Right cardiac atrium (tissue), 5 donors: ENCODE results near the gene STXBP4. TPM values are rescaled to one million over a fixed set of nuclear protein-coding genes. Genes with fewer than 3 reads are reported as not detected.

ENCODE experiments used
- ATAC-seq, 2 donors: fragments of 200-7000 bp; cut with Tn5 transposase; one replicate each; pipeline versions ENCODE4 v1.8.0 to v1.9.1; 2020; ENCODE audit warnings: moderate library complexity in 2 of 2, mild to moderate bottlenecking in 1 of 2
- DNase-seq, 3 donors: peaks; one replicate each; pipeline ENCODE4 v3.0.0-alpha.2; 2020
- H3K27ac ChIP-seq: one replicate; pipeline ENCODE4 v1.5.1; 2013; ENCODE audit warnings: mild to moderate bottlenecking, low read length, control low read depth, moderate library complexity
- H3K27me3 ChIP-seq: one replicate; pipeline ENCODE4 v1.6.1; 2013; ENCODE audit not compliant: control insufficient read depth, insufficient read depth
- H3K4me1 ChIP-seq: one replicate; pipeline ENCODE4 v1.6.1; 2013; ENCODE audit warnings: low read length; ENCODE audit not compliant: control insufficient read depth, insufficient read depth
- H3K4me3 ChIP-seq: one replicate; pipeline ENCODE4 v1.5.1; 2013; ENCODE audit warnings: low read length, control low read depth
- H3K9me3 ChIP-seq: one replicate; pipeline ENCODE4 v1.6.1; 2013; ENCODE audit warnings: low read length; ENCODE audit not compliant: control insufficient read depth
- WGBS: extraction: QIAGEN DNeasy Blood & Tissue Kit; methylation state at CpG from one replicate; pipeline ENCODE4 v1.1.7; 2013; 5-methylcytosine and 5-hydroxymethylcytosine counted together
- intact Hi-C, 4 donors: fragments of 100-400 bp; cut with DNase I; formaldehyde crosslinking; loops; one replicate each; pipeline versions ENCODE4 v1.11.0 to v1.14.0; 2022 to 2023
- polyA plus RNA-seq: library from polyadenylated mRNA; stranded (reverse); fragments of 200-250 nt; gene quantifications from one replicate; pipeline ENCODE4 v1.2.3, GENCODE V29; 2013
- total RNA-seq, 4 donors: library from RNA; stranded (reverse); fragmentation: NEBNext Ultra II Directional; extraction: Animal tissue kit (Norgen Biotek cat#: 25700); gene quantifications; one replicate each; pipeline ENCODE4 v1.2.1, GENCODE V29; 2021
- donor health status: healthy with polysubstance abuse.
- donor health status: DM: no; HTN: yes; CAD: no.
- donor health status: DM: no; HTN: no; CAD: no.
- donor health status: DM: no; HTN: yes; CAD: no; lungs with severe emphysema.
- donor health status: DM: yes; HTN: yes; CAD: no.

STXBP4 gene
- total and polyA plus RNA-seq, 5 donors = 2.6 to 10.8 (median 9.4) TPM

- no peak overlapping the region for H3K4me3 ChIP-seq
- intact Hi-C loops = no loop called here
- no peak for ATAC-seq
These were observed 23.8 kb upstream of the STXBP4 start for GRCh38 chr17:54944796-54945195.

DNA sequence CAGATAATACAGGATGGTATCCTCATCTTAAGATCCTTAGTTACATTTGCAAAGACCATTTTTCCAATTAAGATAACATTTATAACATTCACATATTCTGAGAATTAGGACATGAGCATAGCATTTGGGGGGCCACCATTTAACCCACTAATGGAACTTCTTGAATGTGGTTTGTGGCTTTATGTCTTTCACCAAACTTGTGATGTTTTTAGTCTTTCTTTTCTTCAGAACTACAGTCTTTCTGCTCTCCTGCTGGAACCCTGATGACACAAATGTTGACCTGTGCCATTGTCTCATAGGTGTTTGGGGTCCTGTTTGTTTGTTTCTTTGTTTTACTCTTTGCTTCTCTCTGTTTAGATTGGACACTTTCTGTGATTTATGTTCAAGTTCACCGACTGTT, 23.3 kb upstream of the STXBP4 start:
- WGBS = 63% methylated on average over 1 of the region's 1 CpG
- H3K9me3 ChIP-seq = no peaks in the 10 kb centered on the region
- H3K4me1 ChIP-seq = no peaks in the 10 kb centered on the region
- no peak overlapping the region for H3K4me3 ChIP-seq
- H3K27ac ChIP-seq = no peak overlapping the region
- H3K27me3 ChIP-seq = no peaks in the 10 kb centered on the region
- ATAC-seq (no peak), DNase-seq (no peak)
- intact Hi-C loops = no loop called here

More at GRCh38 chr17:54944796-54945195, 23.8 kb upstream of the STXBP4 start:
- 70% methylated on average over 1 of the region's 1 CpG for WGBS
- Histone ChIP-seq H3K9me3 (no peaks in the 10 kb centered on the region), H3K4me1 (no peaks in the 10 kb centered on the region), H3K27me3 (no peaks in the 10 kb centered on the region), H3K27ac (no peak overlapping the region)
- DNase-seq = no peak

DNA sequence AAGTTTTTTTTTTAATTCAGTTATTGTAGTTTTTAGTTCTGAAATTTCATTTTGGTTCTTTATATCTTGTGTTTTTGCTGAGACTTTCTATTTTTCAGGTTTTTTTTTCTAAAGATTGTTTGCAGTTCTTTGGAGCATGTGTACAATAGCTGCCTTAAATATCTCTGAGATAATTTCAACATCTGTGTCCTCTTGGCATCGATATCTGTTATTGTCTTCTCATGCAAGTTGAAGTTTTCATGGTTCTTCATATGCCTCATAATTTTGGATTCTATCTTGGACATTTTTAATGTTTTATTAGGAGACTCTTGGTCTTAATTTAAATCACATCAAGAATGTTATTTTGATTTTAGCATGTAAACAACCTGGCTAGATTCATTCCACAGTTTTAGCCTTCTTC, 22.9 kb upstream of the STXBP4 start:
- no peaks in the 10 kb centered on the region for H3K27me3 ChIP-seq
- DNase-seq (no peak), ATAC-seq (no peak)
- intact Hi-C loops = no loop called here
- no peak overlapping the region for H3K27ac ChIP-seq
- 80% methylated on average over 1 of the region's 1 CpG for WGBS
- no peak overlapping the region for H3K4me3 ChIP-seq
- no peaks in the 10 kb centered on the region for H3K9me3 ChIP-seq
- H3K4me1 ChIP-seq = no peaks in the 10 kb centered on the region

GRCh38 chr17:54947396-54947795, 21.2 kb upstream of the STXBP4 start:
- 89% methylated on average over 2 of the region's 2 CpGs for WGBS
- intact Hi-C loops = no loop called here

GRCh38 chr17:54948380-54948779, 20.2 kb upstream of the STXBP4 start:
- no peak overlapping the region for H3K4me3 ChIP-seq
- WGBS = 66% methylated on average over 5 of the region's 5 CpGs
- no peaks in the 10 kb centered on the region for H3K4me1 ChIP-seq
- no peak overlapping the region for H3K27ac ChIP-seq
- intact Hi-C loops = no loop called here
- H3K9me3 ChIP-seq = no peaks in the 10 kb centered on the region
- H3K27me3 ChIP-seq = no peaks in the 10 kb centered on the region
- DNase-seq = no peak
- no peak for ATAC-seq

More at GRCh38 chr17:54947396-54947795, 21.2 kb upstream of the STXBP4 start:
- ATAC-seq = no peak
- Histone ChIP-seq H3K9me3 (no peaks in the 10 kb centered on the region), H3K4me1 (no peaks in the 10 kb centered on the region), H3K4me3 (no peak overlapping the region), H3K27ac (no peak overlapping the region), H3K27me3 (no peaks in the 10 kb centered on the region)
- no peak for DNase-seq

DNA sequence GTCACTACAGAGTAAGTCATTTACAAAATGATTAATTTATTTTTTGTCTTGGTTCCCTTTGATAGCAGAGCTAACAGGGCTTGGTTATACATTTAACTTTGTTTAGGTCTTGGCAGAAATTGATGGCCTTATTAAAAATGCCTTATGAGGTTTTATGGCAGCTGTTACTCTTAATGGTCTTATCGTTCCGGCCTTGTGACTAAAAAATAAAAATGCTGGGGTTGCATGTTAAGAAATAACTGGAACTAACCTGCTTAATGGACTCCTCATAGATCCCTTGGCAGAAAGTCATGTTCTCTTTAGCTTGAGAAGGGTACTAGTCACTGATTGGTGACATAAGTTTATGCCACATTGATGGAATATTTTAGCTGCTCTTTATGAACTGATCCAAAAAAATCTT, 18.4 kb upstream of the STXBP4 start:
- no peak for DNase-seq
- Histone ChIP-seq H3K27me3 (no peaks in the 10 kb centered on the region), H3K4me3 (no peak overlapping the region), H3K4me1 (no peaks in the 10 kb centered on the region), H3K9me3 (no peaks in the 10 kb centered on the region), H3K27ac (no peak overlapping the region)
- intact Hi-C loops = no loop called here
- ATAC-seq = no peak
- WGBS = 86% methylated on average over 2 of the region's 2 CpGs

DNA sequence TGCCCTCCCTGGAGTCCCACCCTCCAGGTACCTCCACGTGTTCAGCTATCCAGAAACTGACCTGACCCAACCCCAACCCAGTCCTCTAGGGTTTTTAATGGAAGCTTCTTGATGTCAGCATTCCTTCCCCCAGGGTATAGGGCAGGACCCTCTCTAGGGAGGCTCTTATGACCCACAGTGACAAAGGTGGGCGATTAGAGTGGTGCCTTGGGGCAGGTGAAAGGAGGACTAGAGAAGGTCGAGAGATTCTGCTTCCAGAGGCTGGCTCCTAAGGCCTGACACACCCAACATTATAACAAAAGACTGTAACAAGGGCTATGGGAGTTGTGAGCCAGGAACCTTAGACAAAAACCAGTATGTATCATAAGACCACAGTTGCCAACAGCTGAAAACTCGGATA, 17.3 kb upstream of the STXBP4 start:
- no peak for ATAC-seq
- no peak for DNase-seq
- Histone ChIP-seq H3K27me3 (no peaks in the 10 kb centered on the region), H3K4me1 (no peaks in the 10 kb centered on the region), H3K4me3 (no peak overlapping the region), H3K9me3 (no peaks in the 10 kb centered on the region), H3K27ac (no peak overlapping the region)
- intact Hi-C loops = no loop called here
- 73% methylated on average over 4 of the region's 4 CpGs for WGBS

DNA sequence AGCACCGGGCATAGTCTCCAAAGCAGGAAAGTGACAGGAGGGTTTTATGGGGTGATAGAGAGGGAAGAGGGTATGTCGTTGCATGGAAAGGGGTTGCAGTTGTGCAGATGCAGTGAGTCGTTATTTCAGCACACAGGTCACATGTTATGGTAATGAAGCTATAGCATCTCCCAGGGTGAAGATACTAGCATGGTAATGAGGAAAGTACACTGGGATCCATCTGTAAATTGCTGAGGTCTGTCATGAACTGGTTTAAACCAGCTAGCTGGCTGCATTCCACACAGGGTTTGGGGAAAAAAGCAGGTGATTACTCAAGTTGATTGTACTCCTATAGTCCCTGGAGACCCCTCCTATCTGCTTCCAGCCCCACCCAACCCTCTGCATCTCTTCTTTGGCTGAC, 11.8 kb upstream of the STXBP4 start:
- 77% methylated on average over 3 of the region's 3 CpGs for WGBS
- H3K4me1 ChIP-seq = no peaks in the 10 kb centered on the region
- intact Hi-C loops = no loop called here

DNA sequence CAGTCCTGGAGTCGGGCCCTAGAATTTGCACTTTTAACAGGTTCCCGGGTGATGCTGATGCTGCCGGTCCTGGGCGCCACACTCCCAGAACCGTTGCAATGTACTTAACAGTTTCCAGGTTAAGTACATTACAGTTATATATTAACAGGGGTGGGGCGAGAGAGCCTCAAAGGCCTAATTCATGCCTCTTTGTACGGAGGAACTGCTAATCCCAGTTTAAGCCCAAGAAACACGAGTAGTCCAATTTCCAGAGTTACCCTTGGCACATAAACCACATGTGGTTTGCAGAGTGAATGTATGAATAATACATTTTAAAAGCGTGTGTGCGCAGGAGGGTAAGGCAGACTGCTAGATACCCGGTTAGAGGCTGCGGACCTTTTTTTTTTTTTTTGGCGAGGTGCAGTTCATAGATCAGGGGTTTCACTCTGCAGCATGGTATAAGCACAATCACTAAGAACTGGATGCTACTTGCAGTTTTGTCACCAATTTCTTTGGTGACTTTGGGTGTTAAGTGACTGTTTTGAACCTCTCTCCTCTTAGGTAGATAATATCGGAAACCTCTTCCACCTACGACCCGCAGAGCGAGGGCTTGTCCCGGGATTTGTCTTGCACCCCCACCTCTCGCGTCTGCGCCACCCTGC, 824 bp upstream of the STXBP4 start:
- no peaks in the 10 kb centered on the region for H3K9me3 ChIP-seq
- no peaks in the 10 kb centered on the region for H3K4me1 ChIP-seq
- under 1% methylated on average over 21 of the region's 21 CpGs for WGBS
- H3K4me3 ChIP-seq = peak overlapping the region; percentile 84
- ATAC-seq = peak in 1 of 2 donors; percentile 5
- peak overlapping the region; percentile 75 for H3K27ac ChIP-seq
- intact Hi-C loops = no loop called here
- no peaks in the 10 kb centered on the region for H3K27me3 ChIP-seq
- no peak for DNase-seq

More for the DNA sequence above, 11.8 kb upstream of the STXBP4 start:
- ATAC-seq = no peak
- no peak for DNase-seq
- Histone ChIP-seq H3K27me3 (no peaks in the 10 kb centered on the region), H3K27ac (no peak overlapping the region), H3K4me3 (no peak overlapping the region), H3K9me3 (no peaks in the 10 kb centered on the region)

GRCh38 chr17:54968988-54969332, 395 bp downstream of the STXBP4 start:
- Histone ChIP-seq H3K4me3 (peak overlapping the region; percentile 84), H3K27me3 (no peaks in the 10 kb centered on the region), H3K27ac (peak overlapping the region; percentile 96), H3K4me1 (no peaks in the 10 kb centered on the region), H3K9me3 (no peaks in the 10 kb centered on the region)
- DNase-seq = peak in 2 of 3 donors; percentile 45 to 74
- peak; percentile 65 to 72 for ATAC-seq
- intact Hi-C loops = no loop called here
- WGBS = under 1% methylated on average over 13 of the region's 13 CpGs

DNA sequence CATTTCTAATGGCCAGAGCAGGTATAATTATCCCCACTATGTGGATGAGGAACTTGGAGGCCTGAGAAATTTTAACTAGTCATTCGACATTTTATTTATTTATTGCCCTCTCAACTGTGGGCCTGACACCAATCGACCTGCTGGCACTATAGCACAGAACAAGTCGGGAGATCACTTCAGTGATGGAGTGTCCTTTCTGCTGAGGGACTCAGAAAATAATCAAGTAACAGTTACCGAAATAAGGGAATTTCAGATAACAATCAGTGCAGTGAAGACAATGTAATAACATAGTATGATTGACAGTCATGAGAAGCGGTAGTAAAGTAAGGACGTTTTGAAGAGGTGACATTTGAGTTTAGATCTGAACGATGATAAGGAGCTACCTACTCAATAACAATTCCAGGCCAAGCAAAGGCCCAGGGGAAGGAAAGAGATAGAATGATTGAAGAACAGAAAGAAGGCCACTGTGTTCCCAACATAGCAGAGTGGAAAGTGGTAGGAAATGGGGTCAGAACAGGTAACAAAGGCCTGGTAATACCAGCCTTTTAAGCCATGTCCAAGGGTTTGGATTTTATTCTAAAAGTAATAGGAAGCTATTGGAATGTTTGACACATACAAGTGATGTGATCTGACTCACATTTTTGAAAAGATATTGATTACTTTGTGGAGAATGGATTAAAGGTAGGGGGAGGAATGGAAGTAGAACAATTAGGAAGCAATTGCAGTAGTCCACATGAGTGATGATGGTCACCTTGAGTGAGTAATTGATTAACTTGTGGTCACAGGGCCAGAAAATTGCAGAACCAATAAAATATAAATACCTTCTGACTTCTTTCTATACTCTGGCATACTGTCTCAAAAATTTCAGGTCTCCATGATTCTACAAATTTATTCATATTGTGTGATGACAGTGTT, 1.4 kb downstream of the STXBP4 start:
- peaks cover under 1% of the 10 kb centered on the region for H3K4me1 ChIP-seq
- 55% methylated on average over 7 of the region's 7 CpGs for WGBS
- DNase-seq = no peak

More for the DNA sequence above, 1.4 kb downstream of the STXBP4 start:
- intact Hi-C loops = no loop called here
- Histone ChIP-seq H3K27me3 (no peaks in the 10 kb centered on the region), H3K27ac (peak overlapping the region; percentile 45), H3K4me3 (peak overlapping the region; percentile 84), H3K9me3 (no peaks in the 10 kb centered on the region)
- ATAC-seq = no peak
